GM12874 (cell line): ENCODE measurements around the gene MAP6.
A peak's percentile ranks its signal among the peaks of the same experiment; 100 is the strongest.

Experiments used
- CTCF ChIP-seq: IDR thresholded peaks from 2 replicates; pipeline ENCODE4 v1.5.1; 2011; ENCODE audit warnings: low read depth, mild to moderate bottlenecking, control low read depth, low read length, moderate library complexity; ENCODE audit not compliant: insufficient read depth

The MAP6 gene

GRCh38 chr11:75553182-75553581 lies 115.7 kb downstream of the MAP6 start:
- no peak for TF ChIP-seq CTCF

- no peak for TF ChIP-seq CTCF
These were observed 119.4 kb downstream of the MAP6 start for GRCh38 chr11:75549370-75549958.

- no peak for TF ChIP-seq CTCF
These were observed 120.1 kb downstream of the MAP6 start for GRCh38 chr11:75548595-75549272.

- TF ChIP-seq CTCF, result peak; percentile 72
These were observed 121.2 kb downstream of the MAP6 start for GRCh38 chr11:75547617-75548058.

GRCh38 chr11:75547177-75547576 lies 121.7 kb downstream of the MAP6 start:
- TF ChIP-seq CTCF, result no peak

GRCh38 chr11:75543806-75544205 lies 125.0 kb downstream of the MAP6 start:
- no peak for TF ChIP-seq CTCF

GRCh38 chr11:75542088-75542438 lies 126.8 kb downstream of the MAP6 start:
- no peak for TF ChIP-seq CTCF
